ENCODE data around the gene CABP7. TPM values are rescaled to one million over a fixed set of nuclear protein-coding genes. Genes with fewer than 3 reads are reported as not detected.

The CABP7 gene
- total RNA-seq, 6 donors from 2014 or later, result 0.15 to 0.44 TPM; not detected in 4

GRCh38 chr22:29715240-29715639 lies 4.6 kb upstream of the CABP7 start:
- TF ChIP-seq POLR2A (IDR thresholded peaks at IDR 0.05) (no peak), EP300 (IDR thresholded peaks at IDR 0.05) (no peak), CTCF (IDR thresholded peaks at IDR 0.05) (no peak), POLR2AphosphoS5 (IDR thresholded peaks at IDR 0.05) (no peak)
- ATAC-seq (ENCODE audit: low FRiP score in 2 of 2) (no peak), DNase-seq (no peak)
- Histone ChIP-seq H3K4me3 (no peak overlapping the region), H3K4me1 (peaks cover 1 to 9% (median 4%) of the 10 kb centered on the region in 4 donors), H3K27me3 (peaks cover 0 to 21% (median 11%) of the 10 kb centered on the region in 4 donors), H3K9me3 (no peaks in the 10 kb centered on the region), H3K27ac (no peak overlapping the region), H3K36me3 (no peaks in the 10 kb centered on the region)
- WGBS, 2 donors, result 63 to 100% methylated on average over 1 to 13 of the region's 13 CpGs

- DNase-seq (no peak), ATAC-seq (ENCODE audit: low FRiP score in 2 of 2) (no peak)
- Histone ChIP-seq H3K4me3 (no peak overlapping the region), H3K27me3 (peaks cover 0 to 26% (median 13%) of the 10 kb centered on the region in 4 donors), H3K27ac (no peak overlapping the region), H3K9me3 (no peaks in the 10 kb centered on the region), H3K4me1 (peaks cover 6 to 13% (median 8%) of the 10 kb centered on the region in 4 donors), H3K36me3 (no peaks in the 10 kb centered on the region)
- TF ChIP-seq EP300 (IDR thresholded peaks at IDR 0.05) (no peak), CTCF (IDR thresholded peaks at IDR 0.05) (no peak), POLR2A (IDR thresholded peaks at IDR 0.05) (no peak), POLR2AphosphoS5 (IDR thresholded peaks at IDR 0.05) (no peak)
- 75 to 83% methylated on average over 1 to 5 of the region's 5 CpGs for WGBS, 2 donors
These were observed 4.1 kb upstream of the CABP7 start for GRCh38 chr22:29715705-29716104.

GRCh38 chr22:29716814-29717545 lies 2.8 kb upstream of the CABP7 start:
- no peak for TF ChIP-seq POLR2A (IDR thresholded peaks at IDR 0.05)
- TF ChIP-seq POLR2AphosphoS5 (IDR thresholded peaks at IDR 0.05), result no peak
- TF ChIP-seq EP300 (IDR thresholded peaks at IDR 0.05), result no peak
- no peak for TF ChIP-seq CTCF (IDR thresholded peaks at IDR 0.05)
- Histone ChIP-seq H3K36me3 (no peaks in the 10 kb centered on the region), H3K9me3 (no peaks in the 10 kb centered on the region), H3K27me3 (peaks cover 0 to 36% (median 17%) of the 10 kb centered on the region in 4 donors), H3K4me3 (no peak overlapping the region), H3K27ac (no peak overlapping the region), H3K4me1 (peaks cover 9 to 18% (median 11%) of the 10 kb centered on the region in 4 donors)
- peak in 1 of 2 donors; percentile 75 for ATAC-seq (ENCODE audit: low FRiP score in 2 of 2)
- peak in 1 of 2 donors; percentile 36 for DNase-seq
- WGBS, 2 donors, result 68 to 78% methylated on average over 14 to 16 of the region's 16 CpGs

- Histone ChIP-seq H3K9me3 (no peaks in the 10 kb centered on the region), H3K36me3 (no peaks in the 10 kb centered on the region), H3K27ac (no peak overlapping the region), H3K27me3 (peaks cover 0 to 36% (median 17%) of the 10 kb centered on the region in 4 donors), H3K4me1 (peaks cover 9 to 18% (median 11%) of the 10 kb centered on the region in 4 donors), H3K4me3 (no peak overlapping the region)
- TF ChIP-seq POLR2AphosphoS5 (IDR thresholded peaks at IDR 0.05), result no peak
- no peak for TF ChIP-seq POLR2A (IDR thresholded peaks at IDR 0.05)
- no peak for TF ChIP-seq CTCF (IDR thresholded peaks at IDR 0.05)
- TF ChIP-seq EP300 (IDR thresholded peaks at IDR 0.05), result no peak
- DNase-seq (no peak), ATAC-seq (ENCODE audit: low FRiP score in 2 of 2) (no peak)
- 85 to 88% methylated on average over 10 to 11 of the region's 11 CpGs for WGBS, 2 donors
These were observed 2.0 kb upstream of the CABP7 start for GRCh38 chr22:29717789-29718188.

Data from upper lobe of left lung (tissue), 6 donors.